Colonic mucosa (tissue), 4 donors: ENCODE results near the gene RAMACL. TPM values are rescaled to one million over a fixed set of nuclear protein-coding genes. Genes with fewer than 3 reads are reported as not detected.
"Not testable (repeated sequence)": the region's sequence is repeated elsewhere in the genome, so short reads cannot be mapped to it uniquely, and the experiment has no call there.

Experiments
- DNase-seq: peaks from one replicate; pipeline ENCODE4 v3.0.0-alpha.2; 2020
- H3K27ac ChIP-seq: fragments of 200-600 bp; one replicate; pipeline ENCODE4 v1.8.0; 2021
- H3K27me3 ChIP-seq: fragments of 200-600 bp; one replicate; pipeline ENCODE4 v1.8.0; 2021
- H3K36me3 ChIP-seq: fragments of 200-600 bp; one replicate; pipeline ENCODE4 v1.8.0; 2021
- H3K4me1 ChIP-seq: fragments of 200-600 bp; one replicate; pipeline ENCODE4 v1.8.0; 2021; ENCODE audit warnings: mild to moderate bottlenecking
- H3K4me3 ChIP-seq: fragments of 200-600 bp; one replicate; pipeline ENCODE4 v1.8.0; 2021
- H3K9ac ChIP-seq, 2 donors: one replicate each; pipeline ENCODE4 v1.7.0; 2013; ENCODE audit warnings: control low read depth in 2 of 2, low read depth in 2 of 2, low read length in 2 of 2
- H3K9me3 ChIP-seq: fragments of 200-600 bp; one replicate; pipeline ENCODE4 v1.8.0; 2021
- intact Hi-C: fragments of 100-400 bp; cut with DNase I; formaldehyde crosslinking; loops from one replicate; pipeline ENCODE4 v1.14.1; 2022
- total RNA-seq, 2 donors: library from RNA; stranded (reverse); fragmentation: NEBNext Ultra II Directional in 1 of 2; extraction: Animal tissue kit (Norgen Biotek cat#: 25700) in 1 of 2; gene quantifications; one replicate each; pipeline ENCODE4 v1.2.1, GENCODE V29; 2021
- TF ChIP-seq, protein P1 (sequence below): fragments of 200-600 bp; IDR thresholded peaks from one replicate; pipeline ENCODE4 v1.8.0; 2022; ENCODE audit warnings: antibody characterized with exemption, mild to moderate bottlenecking
- donor health status: healthy.
- donor health status: DM: no; HTN: no; CAD: no.
- donor health status: DM: no; HTN: no; CAD: no.

Gene RAMACL
- total RNA-seq, 2 donors from 2014 or later, result 0.48 to 0.54 TPM

DNA sequence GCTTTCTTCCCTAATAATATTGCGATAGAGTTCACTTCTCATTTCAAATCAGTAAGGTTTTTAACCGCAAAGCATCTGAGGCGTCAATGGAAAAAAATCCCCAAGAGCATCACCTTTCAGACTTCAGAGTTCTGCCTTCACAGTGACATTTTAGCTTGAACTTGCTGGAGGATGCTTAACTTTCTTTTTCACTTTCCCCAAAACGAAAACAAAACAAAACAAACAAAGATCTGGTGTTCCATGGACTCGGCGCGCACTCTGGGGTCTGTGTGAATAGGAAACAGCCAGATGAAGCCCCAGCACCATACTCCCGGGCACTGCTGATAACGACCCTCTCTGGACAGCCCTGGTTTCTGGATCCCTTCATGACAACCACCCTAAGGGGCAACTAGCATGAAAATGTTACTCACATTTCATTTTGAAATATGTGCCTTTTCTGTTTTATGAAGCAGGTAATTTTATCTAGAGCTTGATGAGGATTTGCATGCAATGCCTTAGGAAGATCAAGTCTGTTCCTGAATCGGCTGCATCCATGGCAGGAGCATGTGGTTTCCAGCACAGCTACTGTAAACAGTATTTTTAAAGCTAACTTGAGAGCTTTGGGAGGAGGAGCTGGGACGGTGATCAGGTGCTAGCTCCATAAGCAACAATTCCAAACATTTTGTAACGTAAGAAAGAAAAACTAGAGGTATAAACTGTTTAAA, 44.5 kb downstream of the RAMACL start:
- TF ChIP-seq, protein P1, sequence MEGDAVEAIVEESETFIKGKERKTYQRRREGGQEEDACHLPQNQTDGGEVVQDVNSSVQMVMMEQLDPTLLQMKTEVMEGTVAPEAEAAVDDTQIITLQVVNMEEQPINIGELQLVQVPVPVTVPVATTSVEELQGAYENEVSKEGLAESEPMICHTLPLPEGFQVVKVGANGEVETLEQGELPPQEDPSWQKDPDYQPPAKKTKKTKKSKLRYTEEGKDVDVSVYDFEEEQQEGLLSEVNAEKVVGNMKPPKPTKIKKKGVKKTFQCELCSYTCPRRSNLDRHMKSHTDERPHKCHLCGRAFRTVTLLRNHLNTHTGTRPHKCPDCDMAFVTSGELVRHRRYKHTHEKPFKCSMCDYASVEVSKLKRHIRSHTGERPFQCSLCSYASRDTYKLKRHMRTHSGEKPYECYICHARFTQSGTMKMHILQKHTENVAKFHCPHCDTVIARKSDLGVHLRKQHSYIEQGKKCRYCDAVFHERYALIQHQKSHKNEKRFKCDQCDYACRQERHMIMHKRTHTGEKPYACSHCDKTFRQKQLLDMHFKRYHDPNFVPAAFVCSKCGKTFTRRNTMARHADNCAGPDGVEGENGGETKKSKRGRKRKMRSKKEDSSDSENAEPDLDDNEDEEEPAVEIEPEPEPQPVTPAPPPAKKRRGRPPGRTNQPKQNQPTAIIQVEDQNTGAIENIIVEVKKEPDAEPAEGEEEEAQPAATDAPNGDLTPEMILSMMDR, result no peak
- intact Hi-C loops, result no loop called here
- Histone ChIP-seq H3K4me3 (peak overlapping the region; percentile 4), H3K27ac (no peak overlapping the region), H3K27me3 (no peaks in the 10 kb centered on the region), H3K9me3 (no peaks in the 10 kb centered on the region), H3K4me1 (no peaks in the 10 kb centered on the region), H3K9ac (peak overlapping the region in 1 of 2 donors; percentile 35), H3K36me3 (no peaks in the 10 kb centered on the region)
- DNase-seq, result no peak

DNA sequence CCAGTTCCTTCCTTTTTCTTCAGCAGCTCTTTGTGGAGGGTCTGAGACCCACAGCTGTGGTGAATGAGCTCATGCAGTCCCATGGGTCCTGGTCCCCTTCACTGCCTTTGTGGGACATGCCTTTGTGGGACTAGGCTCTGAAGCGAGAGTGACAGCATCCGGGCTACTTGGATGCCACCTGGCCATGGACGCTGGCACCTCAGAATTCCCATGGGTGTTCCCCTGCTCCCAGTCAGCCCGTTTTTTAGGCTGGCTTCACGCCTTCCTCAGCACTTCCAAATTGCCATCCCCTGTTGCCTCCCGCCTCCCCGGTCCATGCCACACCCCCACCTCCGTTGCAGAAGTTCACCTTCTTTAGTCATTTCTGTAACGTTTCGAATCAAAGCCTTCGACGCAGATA, 45.1 kb downstream of the RAMACL start:
- Histone ChIP-seq H3K4me1 (no peaks in the 10 kb centered on the region), H3K36me3 (no peaks in the 10 kb centered on the region), H3K9ac (no peak overlapping the region), H3K9me3 (no peaks in the 10 kb centered on the region), H3K4me3 (no peak overlapping the region), H3K27ac (no peak overlapping the region), H3K27me3 (no peaks in the 10 kb centered on the region)
- DNase-seq, result no peak
- intact Hi-C loops, result no loop called here
- TF ChIP-seq, protein P1, result no peak

DNA sequence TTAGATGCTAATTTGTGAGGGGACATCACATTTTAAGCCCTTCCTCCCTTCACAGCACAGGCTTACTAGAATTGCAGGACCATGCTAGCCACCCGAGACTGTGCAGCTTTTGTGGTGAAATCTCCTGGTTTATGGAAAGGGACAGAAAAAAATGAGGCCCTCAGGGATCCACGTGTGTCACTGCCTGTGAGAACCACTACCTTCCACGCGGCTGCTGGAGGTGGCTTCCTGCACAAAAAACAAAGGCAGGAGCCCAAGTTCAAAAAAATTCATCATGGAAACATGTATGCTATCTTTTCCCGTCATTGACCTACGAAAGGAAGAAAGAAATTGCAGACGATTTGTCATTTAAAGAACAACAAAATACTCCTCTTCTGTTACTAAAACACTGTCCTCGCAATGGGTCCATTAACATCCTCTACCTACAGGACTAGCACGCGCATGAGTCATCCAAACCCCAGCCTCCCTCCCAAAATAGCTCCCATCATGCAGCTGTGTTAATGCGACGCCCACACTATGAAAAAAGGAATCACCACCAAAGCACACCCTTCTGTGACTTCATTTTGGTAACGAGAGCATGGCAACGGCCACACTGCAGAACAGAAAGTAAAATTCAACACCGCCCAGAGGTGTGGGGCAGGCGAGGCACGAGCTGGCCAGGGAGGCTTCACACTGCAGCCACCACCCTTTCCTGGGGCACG, 45.7 kb downstream of the RAMACL start:
- DNase-seq, result no peak
- Histone ChIP-seq H3K9me3 (no peaks in the 10 kb centered on the region), H3K9ac (no peak overlapping the region), H3K27me3 (no peaks in the 10 kb centered on the region), H3K4me1 (no peaks in the 10 kb centered on the region), H3K4me3 (no peak overlapping the region), H3K36me3 (no peaks in the 10 kb centered on the region), H3K27ac (no peak overlapping the region)
- TF ChIP-seq, protein P1, result no peak
- intact Hi-C loops, result no loop called here

DNA sequence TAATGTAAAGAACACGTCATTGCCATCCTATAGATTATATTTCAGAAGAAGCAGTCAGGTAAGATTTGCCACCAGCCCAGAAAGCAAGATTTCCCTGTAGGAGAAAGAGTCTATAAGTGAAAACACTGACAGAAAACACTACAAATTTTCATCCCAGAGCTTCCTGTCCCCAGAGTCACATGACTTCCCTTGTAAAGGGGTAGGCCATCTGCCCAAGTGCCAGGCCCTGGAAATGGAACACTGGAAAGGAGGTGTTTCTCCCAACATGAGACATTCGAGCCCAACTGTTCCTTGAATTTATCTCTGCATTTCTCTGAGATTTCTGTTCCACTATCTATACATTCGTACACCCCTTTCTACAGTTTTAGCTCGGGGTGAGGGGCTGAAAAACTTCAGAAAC, 46.9 kb downstream of the RAMACL start:
- no peak overlapping the region for H3K9ac ChIP-seq
- H3K9me3 ChIP-seq, result no peaks in the 10 kb centered on the region
- DNase-seq, result no peak
- H3K36me3 ChIP-seq, result no peaks in the 10 kb centered on the region
- H3K27ac ChIP-seq, result no peak overlapping the region
- intact Hi-C loops, result no loop called here
- H3K27me3 ChIP-seq, result no peaks in the 10 kb centered on the region
- TF ChIP-seq, protein P1, result no peak
- no peaks in the 10 kb centered on the region for H3K4me1 ChIP-seq
- no peak overlapping the region for H3K4me3 ChIP-seq

DNA sequence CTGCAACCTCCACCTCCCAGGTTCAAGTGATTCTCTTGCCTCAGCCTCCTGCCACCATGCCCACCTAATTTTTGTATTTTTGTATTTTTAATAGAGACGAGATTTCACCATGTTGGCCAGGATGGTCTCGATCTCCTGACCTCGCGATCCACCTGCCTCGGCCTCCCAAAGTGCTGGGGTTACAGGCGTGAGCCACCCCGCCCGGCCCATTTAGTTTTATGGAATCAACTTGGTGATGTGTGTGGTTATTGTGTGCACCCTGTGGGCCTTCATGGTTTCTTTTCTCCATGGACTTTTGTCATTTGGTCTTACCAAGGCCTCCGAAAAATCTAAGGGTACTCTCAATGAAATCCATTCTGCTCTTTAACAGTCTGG, 47.5 kb downstream of the RAMACL start:
- H3K4me3 ChIP-seq, H3K4me1 ChIP-seq, intact Hi-C loops, H3K27ac ChIP-seq, DNase-seq, H3K9me3 ChIP-seq, H3K9ac ChIP-seq, H3K27me3 ChIP-seq, H3K36me3 ChIP-seq: not testable (repeated sequence)
